Activated T-helper 1 cell treated with anti-CD3 and anti-CD28 coated beads, Interleukin-2, amount 50 U/mL, for 16 hours (primary cell): ENCODE results near the gene PKP2.

Source experiments
- DNase-seq, 2 donors: peaks; one replicate each; pipeline ENCODE4 v3.0.0-alpha.2; 2020; ENCODE audit warnings: low read depth in 1 of 2, low spot score in 1 of 2

Gene PKP2

DNA sequence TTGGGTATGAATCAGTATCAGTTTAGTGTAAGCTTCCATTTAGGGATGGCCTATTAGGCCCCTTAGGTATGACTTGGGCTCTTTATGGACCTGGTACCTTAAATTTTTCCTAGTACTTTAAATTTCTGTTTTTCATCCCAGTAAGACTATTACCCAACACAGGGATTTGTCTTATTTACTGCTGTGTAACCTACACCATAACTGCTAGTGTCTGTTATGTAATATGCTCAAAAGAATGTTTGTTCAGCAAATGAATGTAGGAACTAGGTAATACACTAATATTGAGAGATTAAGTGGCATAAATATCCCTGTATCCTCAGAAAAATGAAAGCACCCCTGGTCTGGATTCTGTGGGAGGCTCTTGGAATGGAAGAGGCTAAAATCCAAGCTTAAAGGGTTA lies 77.2 kb downstream of the PKP2 start:
- DNase-seq = no peak

GRCh38 chr12:32811686-32812392 lies 84.7 kb downstream of the PKP2 start:
- no peak for DNase-seq

DNA sequence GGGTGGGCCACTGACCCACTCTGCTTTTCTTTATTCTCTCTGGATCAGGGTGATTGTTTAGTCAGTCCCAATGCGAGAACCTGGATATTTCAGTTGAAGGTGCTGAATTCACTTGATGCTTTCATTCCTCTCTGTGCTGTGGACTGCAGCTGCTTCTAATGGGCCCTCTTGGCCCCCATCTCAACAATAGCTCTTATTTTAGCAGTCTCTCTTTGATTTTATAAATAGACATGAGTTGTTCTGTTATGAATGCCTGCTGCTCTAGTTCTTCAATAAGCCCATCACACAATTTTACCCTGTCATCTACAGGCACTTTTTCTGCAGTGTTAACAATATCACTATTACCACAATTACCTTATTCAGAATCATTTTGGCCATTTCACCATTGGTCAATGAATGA lies 86.7 kb downstream of the PKP2 start:
- no peak for DNase-seq

DNA sequence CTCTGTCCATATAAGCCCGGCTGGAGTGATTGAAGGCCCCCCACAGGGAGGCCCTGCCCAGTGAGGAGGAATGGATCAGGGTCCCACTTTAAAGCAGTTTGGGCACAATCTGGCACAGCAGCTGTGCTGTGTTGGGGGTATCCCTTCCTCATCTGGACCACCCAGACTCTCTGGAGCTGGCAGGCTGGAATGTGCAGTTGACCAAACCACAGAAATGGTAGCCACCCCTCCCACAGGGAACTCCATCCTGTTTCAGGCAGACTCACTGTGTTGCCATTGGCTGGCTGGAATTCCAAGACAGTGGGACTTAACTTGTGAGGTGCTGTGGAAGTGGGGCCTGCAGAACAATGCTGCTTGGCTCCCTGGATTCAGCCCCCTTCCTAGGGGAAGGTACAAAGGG lies 87.4 kb downstream of the PKP2 start:
- DNase-seq = no peak

- DNase-seq = no peak
Measured at GRCh38 chr12:32804301-32804700, 92.3 kb downstream of the PKP2 start.

- no peak for DNase-seq
Measured at GRCh38 chr12:32801269-32801980, 95.2 kb downstream of the PKP2 start.

GRCh38 chr12:32794281-32794680 lies 102.3 kb downstream of the PKP2 start:
- DNase-seq = no peak

DNA sequence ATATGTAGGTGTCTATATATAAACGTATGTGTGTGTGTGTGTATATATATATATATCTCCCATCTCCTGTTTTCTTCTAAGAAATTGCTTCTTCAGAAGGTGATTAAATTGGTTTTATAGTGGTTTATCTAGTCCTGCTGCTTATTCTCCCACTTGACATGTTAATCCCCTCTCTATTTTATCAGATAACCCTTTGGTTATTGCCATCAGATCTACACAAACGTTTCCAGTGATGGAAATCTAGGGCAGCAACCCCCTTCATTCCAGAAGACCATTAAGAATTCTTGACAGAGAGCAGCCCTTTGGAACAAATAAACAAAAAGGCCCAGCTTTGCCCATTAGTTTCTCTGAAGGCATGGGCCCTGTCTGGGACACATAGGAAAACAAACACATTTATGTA lies 106.7 kb downstream of the PKP2 start:
- DNase-seq = no peak

DNA sequence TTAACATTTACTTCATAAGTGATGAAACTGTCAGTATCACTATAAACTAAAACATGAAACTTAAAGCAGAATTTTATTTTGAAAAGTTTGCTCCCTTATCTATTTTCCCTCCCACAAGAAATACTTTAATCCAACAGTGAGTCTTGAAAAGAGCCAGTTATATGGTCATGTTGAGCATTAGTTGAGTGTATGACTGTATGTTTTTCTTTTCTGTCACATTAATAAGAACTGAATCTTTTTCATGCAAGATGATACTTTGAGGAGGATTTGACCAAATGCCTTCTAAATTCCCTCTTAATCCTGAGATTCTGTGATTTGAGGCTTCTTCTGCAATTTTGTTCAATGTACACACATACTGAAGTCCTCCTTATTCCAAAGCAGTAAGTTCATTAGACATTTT lies 107.1 kb downstream of the PKP2 start:
- no peak for DNase-seq

- no peak for DNase-seq
Measured at GRCh38 chr12:32788405-32788804, 108.2 kb downstream of the PKP2 start.

- DNase-seq = no peak
Measured at GRCh38 chr12:32785557-32785956, 111.0 kb downstream of the PKP2 start.

- DNase-seq = no peak
Measured at GRCh38 chr12:32783029-32783428, 113.5 kb downstream of the PKP2 start.

DNA sequence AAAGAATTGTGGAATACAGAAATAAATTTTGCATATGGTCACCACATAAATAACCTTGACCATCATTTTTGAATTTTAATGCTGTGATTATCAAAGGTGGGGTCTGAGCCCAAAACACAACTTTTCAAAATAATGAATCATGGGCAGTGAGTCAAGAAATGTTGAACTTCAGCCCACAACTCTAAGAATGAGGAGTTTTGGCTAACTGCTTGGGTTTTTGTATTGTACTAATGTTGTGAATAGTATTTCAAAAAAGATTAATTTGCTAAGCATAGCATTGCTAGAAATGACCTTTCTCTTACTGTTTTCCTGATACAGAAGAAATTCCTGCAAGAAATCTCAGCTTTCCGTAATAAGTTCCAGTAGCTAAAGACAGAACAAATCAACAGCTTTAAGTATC lies 116.5 kb downstream of the PKP2 start:
- no peak for DNase-seq

DNA sequence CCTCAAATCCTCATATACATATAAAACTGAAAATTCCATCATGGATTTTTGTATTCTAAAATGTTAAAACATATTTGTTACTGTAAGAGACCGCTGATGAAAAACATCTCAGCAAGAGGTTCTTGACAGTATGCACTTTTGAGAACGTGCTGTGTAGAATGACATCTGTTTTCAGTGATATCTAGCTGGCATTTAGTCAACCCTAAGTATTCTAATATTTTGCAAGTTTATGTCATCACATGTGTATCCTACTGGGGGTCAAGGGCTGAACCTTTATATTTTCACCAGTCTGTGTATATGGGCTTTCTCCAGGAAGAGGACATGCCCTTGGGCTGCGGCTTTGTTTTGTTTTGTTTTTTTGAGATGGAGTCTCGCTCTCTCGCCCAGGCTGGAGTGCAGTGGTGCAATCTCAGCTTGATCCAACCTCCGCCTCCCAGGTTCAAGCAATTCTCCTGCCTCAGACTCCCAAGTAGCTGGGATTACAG lies 118.8 kb downstream of the PKP2 start:
- DNase-seq = no peak

GRCh38 chr12:32777159-32777558 lies 119.4 kb downstream of the PKP2 start:
- no peak for DNase-seq

DNA sequence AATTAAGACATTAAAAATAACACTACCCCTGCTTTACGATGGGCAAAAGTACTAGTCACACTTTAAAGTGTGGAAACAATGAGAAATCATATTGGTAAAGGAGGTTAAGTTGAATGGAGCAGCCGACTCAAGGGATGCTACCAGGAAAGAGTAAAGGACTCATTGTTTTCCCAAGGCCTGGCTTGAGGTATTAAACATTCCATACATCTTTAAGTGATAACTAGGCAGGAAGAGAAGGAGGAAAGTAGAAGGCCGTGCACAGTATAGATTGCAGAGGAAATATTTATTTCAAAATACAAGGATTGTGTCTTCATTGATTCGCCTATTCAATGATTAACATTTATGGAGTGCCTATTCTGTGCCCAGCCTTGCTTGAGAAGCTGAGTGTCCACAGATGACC lies 120.3 kb downstream of the PKP2 start:
- no peak for DNase-seq

- no peak for DNase-seq
Measured at GRCh38 chr12:32773691-32774090, 122.9 kb downstream of the PKP2 start.

- no peak for DNase-seq
Measured at GRCh38 chr12:32770141-32770540, 126.4 kb downstream of the PKP2 start.

DNA sequence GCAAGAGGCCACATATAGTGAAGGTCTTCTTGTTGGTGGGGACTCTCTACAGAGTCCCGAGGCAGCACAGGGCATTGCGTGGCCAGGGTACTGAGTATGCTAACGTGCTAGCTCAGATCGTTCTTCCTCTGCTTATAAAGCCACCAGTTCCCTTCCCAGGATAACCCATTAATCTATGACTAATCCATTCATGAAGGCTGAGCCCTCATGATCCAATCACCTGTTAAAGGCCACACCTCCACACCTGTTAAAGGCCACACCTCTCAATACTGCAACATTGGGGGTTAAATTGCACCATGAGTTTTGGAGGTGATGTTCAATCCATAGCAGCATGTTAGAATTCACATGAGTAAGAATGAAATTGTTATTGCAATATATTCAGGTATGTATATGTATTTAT lies 128.1 kb downstream of the PKP2 start:
- DNase-seq = no peak

DNA sequence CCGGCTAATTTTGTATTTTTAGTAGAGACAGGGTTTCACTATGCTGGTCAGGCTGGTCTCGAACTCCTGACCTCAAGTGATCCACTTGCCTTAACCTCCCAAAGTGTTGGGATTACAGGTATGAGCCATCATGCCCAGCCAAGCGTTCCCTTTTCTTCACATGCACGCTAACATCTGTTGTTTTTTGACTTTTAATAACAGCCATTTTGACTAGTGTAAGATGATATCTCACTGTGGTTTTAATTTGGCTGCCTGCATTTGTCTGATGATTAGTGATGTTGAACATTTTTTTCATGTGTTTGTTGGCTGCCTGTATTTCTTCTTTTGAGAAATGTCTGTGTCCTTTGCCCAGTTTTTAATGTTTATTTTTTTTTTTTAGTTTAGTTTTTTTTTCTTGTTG lies 130.7 kb downstream of the PKP2 start:
- DNase-seq = no peak

GRCh38 chr12:32761716-32762115 lies 134.9 kb downstream of the PKP2 start:
- no peak for DNase-seq

DNA sequence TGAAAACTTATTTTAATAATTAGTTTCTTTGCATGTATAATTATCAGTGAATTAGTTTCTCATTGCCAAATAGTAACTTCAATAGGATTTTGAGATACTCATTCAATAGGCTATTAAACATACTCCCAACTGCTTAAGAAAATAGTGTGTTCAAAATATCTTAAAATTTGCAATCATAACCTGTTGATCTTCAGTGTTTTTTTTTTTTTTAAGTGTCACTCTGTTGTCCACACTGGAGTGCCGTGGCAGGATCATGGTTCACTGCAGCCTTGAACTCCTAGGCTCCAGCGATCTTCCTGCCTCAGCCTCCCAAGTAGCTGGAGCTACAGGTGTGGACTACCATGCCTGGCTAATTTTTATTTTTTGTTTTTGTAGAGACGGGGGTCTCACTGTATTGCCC lies 139.4 kb downstream of the PKP2 start:
- DNase-seq = no peak
